Transverse colon (tissue), 4 donors: ENCODE results near the gene VPS8.

Experiments used
- CTCF ChIP-seq, 5 experiments: fragments of 200-600 bp in 3 of 5; fragments of 450-650 bp in 2 of 5; sonication (generic) in 3 of 5; IDR thresholded peaks; 1 replicate in 2 of 5; 2 replicates in 3 of 5; pipeline ENCODE4 v1.5.1; 2016 to 2017; ENCODE audit warnings: antibody characterized with exemption in 5 of 5, inconsistent platforms in 3 of 5, mild to moderate bottlenecking in 2 of 5, moderate library complexity in 1 of 5
- EP300 ChIP-seq: sonication (generic); formaldehyde crosslinking; IDR thresholded peaks from one replicate; pipeline ENCODE4 v1.6.1; 2017; ENCODE audit warnings: antibody characterized with exemption, low read depth
- POLR2A ChIP-seq: fragments of 450-650 bp; IDR thresholded peaks from one replicate; pipeline ENCODE4 v1.6.1; 2016; ENCODE audit warnings: antibody characterized with exemption, mild to moderate bottlenecking, moderate library complexity
- POLR2AphosphoS5 ChIP-seq, 3 donors: sonication (generic); formaldehyde crosslinking; IDR thresholded peaks; one replicate each; pipeline ENCODE4 v1.6.1; 2016; ENCODE audit warnings: antibody characterized with exemption in 3 of 3

GRCh38 chr3:184884359-184885017 is 72.5 kb downstream of the VPS8 start:
- TF ChIP-seq CTCF (IDR thresholded peaks at IDR 0.05) (no peak), POLR2A (no peak), POLR2AphosphoS5 (IDR thresholded peaks at IDR 0.05) (no peak), EP300 (no peak)
